HCT116 (cell line): ENCODE results near the gene APOE. TPM values are rescaled to one million over a fixed set of nuclear protein-coding genes. Genes with fewer than 3 reads are reported as not detected.
"Not testable (repeated sequence)": the region's sequence is repeated elsewhere in the genome, so short reads cannot be mapped to it uniquely, and the experiment has no call there.

Experiments
- ATAC-seq: fragments of 200-7000 bp; cut with Tn5 transposase; 2 replicates; pipeline ENCODE4 v1.9.1; 2020; ENCODE audit warnings: mild to moderate bottlenecking, moderate library complexity
- BruUV-seq: library from RNA; stranded (reverse); fragments of 400-500 nt; replicated peaks from 2 replicates; lab custom pipeline; 2021; lab: Mats Ljungman, UMichigan
- CTCF ChIA-PET: fragments of 300-600 bp; sonication (Branson Sonifier 250); formaldehyde crosslinking; loops from one replicate; lab custom pipeline; 2021; ENCODE audit warnings: antibody characterized with exemption; lab: Charles Lee
- POLR2A ChIA-PET: fragments of 300-600, 350-600 bp; sonication (Branson Sonifier 250); formaldehyde crosslinking; loops from one replicate; lab custom pipeline; 2021; ENCODE audit warnings: antibody characterized with exemption; lab: Charles Lee
- RAD21 ChIA-PET, 2 experiments: fragments of 300-600 bp; sonication (Branson Sonifier 250); formaldehyde crosslinking; loops; one replicate each; lab custom pipeline; 2023; ENCODE audit warnings: low total read pairs in 2 of 2; ENCODE audit not compliant: uncharacterized antibody in 2 of 2, unreplicated experiment in 2 of 2, low non-redundant PET in 1 of 2; lab: Charles Lee
- DNase-seq: peaks from one replicate; pipeline ENCODE4 v3.0.0-alpha.2; 2010; ENCODE audit warnings: low read depth, low spot score
- H2AFZ ChIP-seq: fragments of 200-600 bp; shearing (Covaris generic), sonication (generic); 2 replicates; pipeline ENCODE4 v1.6.1; 2017; ENCODE audit warnings: low read depth, mixed run types, mixed read lengths, antibody characterized with exemption, low read length; ENCODE audit not compliant: poor library complexity, severe bottlenecking
- H3K27ac ChIP-seq: 2 replicates; pipeline ENCODE4 v1.5.1; 2012; ENCODE audit warnings: low read depth, low read length
- H3K27me3 ChIP-seq: fragments of 200-600 bp; sonication (generic); 2 replicates; pipeline ENCODE4 v1.6.1; 2016; ENCODE audit warnings: mixed run types, low read length, mixed read lengths; ENCODE audit not compliant: insufficient read depth
- H3K36me3 ChIP-seq, 2 experiments: fragments of 200-500 bp in 1 of 2; fragments of 200-600 bp in 1 of 2; sonication (Bioruptor generic) in 1 of 2; sonication (generic) in 1 of 2; 2 replicates each; pipeline versions ENCODE4 v1.5.1 to v1.6.1; 2014 to 2016; ENCODE audit warnings: low read length in 2 of 2, inconsistent platforms in 1 of 2, mixed read lengths in 1 of 2, mixed run types in 1 of 2; ENCODE audit not compliant: insufficient read depth in 2 of 2, control insufficient read depth in 1 of 2
- H3K4me1 ChIP-seq, 2 experiments: fragments of 200-600 bp in 1 of 2; sonication (generic) in 1 of 2; 2 replicates each; pipeline versions ENCODE4 v1.5.1 to v1.6.1; 2012 to 2017; ENCODE audit warnings: low read length in 2 of 2, inconsistent platforms in 1 of 2, mild to moderate bottlenecking in 1 of 2, mixed read lengths in 1 of 2, mixed run types in 1 of 2, moderate library complexity in 1 of 2; ENCODE audit not compliant: insufficient read depth in 2 of 2, control insufficient read depth in 1 of 2
- H3K4me2 ChIP-seq: fragments of 200-600 bp; sonication (generic); 2 replicates; pipeline ENCODE4 v1.6.1; 2017; ENCODE audit warnings: mixed run types, low read length, mixed read lengths
- H3K4me3 ChIP-seq, 2 experiments: fragments of 200-600 bp in 1 of 2; sonication (generic) in 1 of 2; replicated peaks in 1 of 2; 2 replicates each; pipeline ENCODE4 v1.5.1; 2011 to 2016; ENCODE audit warnings: low read length in 2 of 2, control low read depth in 1 of 2, low read depth in 1 of 2, mild to moderate bottlenecking in 1 of 2, mixed read lengths in 1 of 2, mixed run types in 1 of 2
- H3K79me2 ChIP-seq: fragments of 200-600 bp; sonication (generic); 2 replicates; pipeline ENCODE4 v1.6.1; 2017; ENCODE audit warnings: mild to moderate bottlenecking, mixed run types, low read length, moderate library complexity, mixed read lengths; ENCODE audit not compliant: insufficient read depth
- H3K9ac ChIP-seq: fragments of 200-600 bp; sonication (generic); 2 replicates; pipeline ENCODE4 v1.6.1; 2016; ENCODE audit warnings: low read length, mixed read lengths
- H3K9me2 ChIP-seq: fragments of 200-600 bp; sonication (generic), shearing (Covaris generic); 2 replicates; pipeline ENCODE4 v1.6.1; 2017; ENCODE audit warnings: mixed run types, mild to moderate bottlenecking, moderate library complexity; ENCODE audit not compliant: insufficient read depth
- H3K9me3 ChIP-seq, 2 experiments: fragments of 200-500 bp in 1 of 2; fragments of 200-600 bp in 1 of 2; sonication (Bioruptor generic) in 1 of 2; sonication (generic) in 1 of 2; 2 replicates each; pipeline ENCODE4 v1.6.1; 2014 to 2017; ENCODE audit warnings: low read length in 2 of 2, mixed read lengths in 2 of 2, inconsistent platforms in 1 of 2, low read depth in 1 of 2, mild to moderate bottlenecking in 1 of 2, mixed run types in 1 of 2, moderate library complexity in 1 of 2; ENCODE audit not compliant: control insufficient read depth in 1 of 2, insufficient read depth in 1 of 2
- H4K20me1 ChIP-seq: fragments of 200-600 bp; sonication (generic), shearing (Covaris generic); 2 replicates; pipeline ENCODE4 v1.6.1; 2017; ENCODE audit warnings: mixed run types, mild to moderate bottlenecking, moderate library complexity; ENCODE audit not compliant: insufficient read depth
- CBX3 ChIP-seq: IDR thresholded peaks from 2 replicates; pipeline ENCODE4 v1.6.1; 2012; ENCODE audit warnings: low read depth
- CEBPB ChIP-seq: IDR thresholded peaks from 2 replicates; pipeline ENCODE4 v1.6.1; 2012; ENCODE audit warnings: low read depth
- EGR1 ChIP-seq: IDR thresholded peaks from 2 replicates; pipeline ENCODE4 v1.6.1; 2012; ENCODE audit warnings: low read depth
- EZH2 ChIP-seq: fragments of 200-600 bp; sonication (generic); IDR thresholded peaks from 2 replicates; pipeline ENCODE4 v1.6.1; 2017; ENCODE audit warnings: antibody characterized with exemption, mixed run types
- EZH2phosphoT487 ChIP-seq: fragments of 200-600 bp; IDR thresholded peaks from 2 replicates; pipeline ENCODE4 v1.6.1; 2018; ENCODE audit warnings: antibody characterized with exemption, borderline replicate concordance
- FOSL1 ChIP-seq: IDR thresholded peaks from 2 replicates; pipeline ENCODE4 v1.6.1; 2012; ENCODE audit warnings: low read depth
- JUND ChIP-seq: IDR thresholded peaks from 2 replicates; pipeline ENCODE4 v1.6.1; 2012
- MAX ChIP-seq: IDR thresholded peaks from 2 replicates; pipeline ENCODE4 v1.6.1; 2012
- POLR2A ChIP-seq: IDR thresholded peaks from 2 replicates; pipeline ENCODE4 v1.7.0; 2011; ENCODE audit warnings: borderline replicate concordance; ENCODE audit not compliant: insufficient read depth, insufficient read length; ENCODE audit errors: extremely low read depth
- POLR2AphosphoS5 ChIP-seq: IDR thresholded peaks from 2 replicates; pipeline ENCODE4 v1.6.1; 2011; ENCODE audit warnings: mild to moderate bottlenecking, low read depth, low read length, moderate library complexity
- RAD21 ChIP-seq: IDR thresholded peaks from 2 replicates; pipeline ENCODE4 v1.6.1; 2012; ENCODE audit warnings: low read depth, mild to moderate bottlenecking
- SIN3A ChIP-seq: IDR thresholded peaks from 2 replicates; pipeline ENCODE4 v1.6.1; 2012; ENCODE audit warnings: low read depth
- SP1 ChIP-seq: IDR thresholded peaks from 2 replicates; pipeline ENCODE4 v1.6.1; 2012; ENCODE audit warnings: low read depth
- SRF ChIP-seq: IDR thresholded peaks from 2 replicates; pipeline ENCODE4 v1.6.1; 2012; ENCODE audit warnings: low read depth
- TCF7L2 ChIP-seq: IDR thresholded peaks from 2 replicates; pipeline ENCODE4 v1.7.0; 2011; ENCODE audit warnings: borderline replicate concordance, inconsistent platforms; ENCODE audit not compliant: insufficient read depth, insufficient read length; ENCODE audit errors: extremely low read depth
- YY1 ChIP-seq: IDR thresholded peaks from 2 replicates; pipeline ENCODE4 v1.6.1; 2011; ENCODE audit warnings: low read length, low read depth, moderate library complexity, mild to moderate bottlenecking; ENCODE audit not compliant: insufficient replicate concordance; ENCODE audit errors: extremely low read depth
- ZFX ChIP-seq: fragments of 450-650 bp; IDR thresholded peaks from 2 replicates; pipeline ENCODE4 v1.6.1; 2017
- ZNF274 ChIP-seq: fragments of 200-500 bp; sonication (Bioruptor generic); IDR thresholded peaks from 2 replicates; pipeline ENCODE4 v1.6.1; 2014; ENCODE audit warnings: mild to moderate bottlenecking, low read depth, low read length, inconsistent platforms
- intact Hi-C: fragments of 100-400 bp; cut with micrococcal nuclease; formaldehyde crosslinking; loops from 2 replicates; pipeline ENCODE4 v1.10.0; 2022
- total RNA-seq: library from RNA; stranded (reverse); gene quantifications from one replicate; pipeline ENCODE4 v1.2.1, GENCODE V29; 2021; ENCODE audit not compliant: unreplicated experiment
- TF ChIP-seq, protein P1 (sequence below), 3 experiments: fragments of 200-600 bp in 1 of 3; sonication (generic) in 1 of 3; IDR thresholded peaks in 2 of 3; conservative IDR thresholded peaks in 1 of 3; 2 replicates each; pipeline ENCODE4 v1.5.1; 2012 to 2017; ENCODE audit warnings: low read depth in 2 of 3, low read length in 2 of 3, antibody characterized with exemption in 1 of 3, borderline replicate concordance in 1 of 3, control low read depth in 1 of 3, mild to moderate bottlenecking in 1 of 3, mixed read lengths in 1 of 3, mixed run types in 1 of 3, moderate library complexity in 1 of 3; ENCODE audit not compliant: insufficient read depth in 1 of 3

The APOE gene
- total RNA-seq, 1 experiment from 2014 or later = 7.2 TPM

- ATAC-seq = no peak
- Histone ChIP-seq H3K9ac (no peak overlapping the region), H3K27ac (no peak overlapping the region), H3K27me3 (no peaks in the 10 kb centered on the region), H2AFZ (no peak overlapping the region), H3K4me2 (no peak overlapping the region), H3K9me2 (no peaks in the 10 kb centered on the region), H3K4me3 (no peak overlapping the region), H3K9me3 (no peaks in the 10 kb centered on the region), H3K36me3 (peaks cover 0 to 17% of the 10 kb centered on the region in 2 experiments; a peak in 1 of 4 replicates), H4K20me1 (peaks cover 4% of the 10 kb centered on the region; the same call in 1 of the 2 replicates), H3K4me1 (peaks cover 14 to 30% of the 10 kb centered on the region in 2 experiments), H3K79me2 (peaks cover 17% of the 10 kb centered on the region)
- TF ChIP-seq ZFX (no peak), POLR2AphosphoS5 (no peak), SRF (no peak), RAD21 (no peak), YY1 (no peak), CEBPB (no peak), TCF7L2 (no peak), JUND (no peak), EZH2phosphoT487 (no peak), FOSL1 (no peak), EGR1 (no peak), SIN3A (no peak), CBX3 (no peak), SP1 (no peak), ZNF274 (no peak), POLR2A (no peak), MAX (no peak), EZH2 (no peak)
- TF ChIP-seq, protein P1, sequence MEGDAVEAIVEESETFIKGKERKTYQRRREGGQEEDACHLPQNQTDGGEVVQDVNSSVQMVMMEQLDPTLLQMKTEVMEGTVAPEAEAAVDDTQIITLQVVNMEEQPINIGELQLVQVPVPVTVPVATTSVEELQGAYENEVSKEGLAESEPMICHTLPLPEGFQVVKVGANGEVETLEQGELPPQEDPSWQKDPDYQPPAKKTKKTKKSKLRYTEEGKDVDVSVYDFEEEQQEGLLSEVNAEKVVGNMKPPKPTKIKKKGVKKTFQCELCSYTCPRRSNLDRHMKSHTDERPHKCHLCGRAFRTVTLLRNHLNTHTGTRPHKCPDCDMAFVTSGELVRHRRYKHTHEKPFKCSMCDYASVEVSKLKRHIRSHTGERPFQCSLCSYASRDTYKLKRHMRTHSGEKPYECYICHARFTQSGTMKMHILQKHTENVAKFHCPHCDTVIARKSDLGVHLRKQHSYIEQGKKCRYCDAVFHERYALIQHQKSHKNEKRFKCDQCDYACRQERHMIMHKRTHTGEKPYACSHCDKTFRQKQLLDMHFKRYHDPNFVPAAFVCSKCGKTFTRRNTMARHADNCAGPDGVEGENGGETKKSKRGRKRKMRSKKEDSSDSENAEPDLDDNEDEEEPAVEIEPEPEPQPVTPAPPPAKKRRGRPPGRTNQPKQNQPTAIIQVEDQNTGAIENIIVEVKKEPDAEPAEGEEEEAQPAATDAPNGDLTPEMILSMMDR (IDR thresholded peaks at IDR 0.05 in 2 of 3, conservative IDR thresholded peaks at IDR 0.05 in 1 of 3; ENCODE audit: borderline replicate concordance in 1 of 3, insufficient read depth in 1 of 3, low read depth in 2 of 3, low read length in 2 of 3) = no peak
- DNase-seq = no peak
- ChIA-PET CTCF (no interaction called here), POLR2A (no interaction called here), RAD21 (no interaction called here)
- intact Hi-C loops = no loop called here
- no TSS peak for BruUV-seq
Measured at GRCh38 chr19:44887648-44888047, 17.9 kb upstream of the APOE start.

DNA sequence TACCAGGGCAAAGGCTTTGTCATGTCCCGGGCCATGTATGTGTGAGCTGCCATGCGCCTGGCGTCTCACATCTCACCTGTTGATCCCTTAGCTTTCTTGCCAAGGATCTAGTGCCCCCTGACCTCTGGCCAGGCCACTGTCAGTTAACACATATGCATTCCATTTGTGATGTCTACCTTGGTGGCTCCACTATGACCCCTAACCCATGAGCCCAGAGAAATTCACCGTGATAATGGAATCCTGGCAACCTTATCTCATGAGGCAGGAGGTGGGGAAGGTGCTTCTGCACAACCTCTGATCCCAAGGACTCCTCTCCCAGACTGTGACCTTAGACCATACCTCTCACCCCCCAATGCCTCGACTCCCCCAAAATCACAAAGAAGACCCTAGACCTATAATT is 17.3 kb upstream of the APOE start:
- H4K20me1 ChIP-seq, H3K9ac ChIP-seq, H3K9me3 ChIP-seq, H3K4me2 ChIP-seq, DNase-seq, H3K27me3 ChIP-seq, BruUV-seq, H3K27ac ChIP-seq, POLR2A ChIA-PET, RAD21 ChIA-PET, CTCF ChIA-PET, intact Hi-C loops, H2AFZ ChIP-seq, ATAC-seq, H3K4me3 ChIP-seq, H3K9me2 ChIP-seq: not testable (repeated sequence)
- Histone ChIP-seq H3K79me2 (peaks cover 24% of the 10 kb centered on the region), H3K4me1 (peaks cover 14 to 31% of the 10 kb centered on the region in 2 experiments), H3K36me3 (peaks cover 1 to 24% of the 10 kb centered on the region in 2 experiments; a peak in 3 of 4 replicates)
